Natural killer cell (primary cell): ENCODE results near the gene MCTP1. TPM values are rescaled to one million over a fixed set of nuclear protein-coding genes. Genes with fewer than 3 reads are reported as not detected.
A peak's percentile ranks its signal among the peaks of the same experiment; 100 is the strongest.

Source experiments
- ATAC-seq, 3 donors: fragments of 150-1000 bp in 2 of 3; fragments of 200-7000 bp in 1 of 3; cut with Tn5 transposase; 1 replicate in 1 of 3; 2 replicates in 2 of 3; pipeline ENCODE4 v1.10.0; 2021; ENCODE audit warnings: mild to moderate bottlenecking in 2 of 3, moderate library complexity in 2 of 3
- DNase-seq, 2 donors: peaks; one replicate each; pipeline versions ENCODE4 v3.0.0 to v3.0.0-alpha.2; 2013 to 2021; ENCODE audit warnings: mixed read lengths in 1 of 2
- H3K27ac ChIP-seq: one replicate; pipeline ENCODE4 v1.5.1; 2013; ENCODE audit warnings: mild to moderate bottlenecking, low read length
- H3K27me3 ChIP-seq: one replicate; pipeline ENCODE4 v1.6.1; 2013; ENCODE audit warnings: low read length; ENCODE audit not compliant: control insufficient read depth, insufficient read depth
- H3K36me3 ChIP-seq: one replicate; pipeline ENCODE4 v1.6.1; 2013; ENCODE audit warnings: low read length; ENCODE audit not compliant: control insufficient read depth, insufficient read depth
- H3K4me1 ChIP-seq: one replicate; pipeline ENCODE4 v1.6.1; 2013; ENCODE audit warnings: low read length; ENCODE audit not compliant: control insufficient read depth, insufficient read depth
- H3K4me3 ChIP-seq: one replicate; pipeline ENCODE4 v1.5.1; 2013; ENCODE audit warnings: low read length
- H3K9me3 ChIP-seq: one replicate; pipeline ENCODE4 v1.6.1; 2013; ENCODE audit warnings: low read length; ENCODE audit not compliant: control insufficient read depth, insufficient read depth
- H3K27ac Mint-ChIP-seq, 2 donors: one replicate each; pipeline ENCODE4 v1.8.0; 2022; ENCODE audit warnings: mild to moderate bottlenecking in 2 of 2, mixed read lengths in 2 of 2, moderate library complexity in 1 of 2
- H3K27me3 Mint-ChIP-seq, 2 donors: one replicate each; pipeline ENCODE4 v1.8.0; 2022; ENCODE audit warnings: low read depth in 2 of 2, mixed read lengths in 2 of 2
- H3K36me3 Mint-ChIP-seq: one replicate; pipeline ENCODE4 v1.8.0; 2022; ENCODE audit warnings: mixed read lengths
- H3K4me1 Mint-ChIP-seq, 2 donors: one replicate each; pipeline ENCODE4 v1.8.0; 2022; ENCODE audit warnings: mixed read lengths in 2 of 2
- H3K4me3 Mint-ChIP-seq: one replicate; pipeline ENCODE4 v1.8.0; 2022; ENCODE audit warnings: mild to moderate bottlenecking, moderate library complexity, mixed read lengths
- H3K9me3 Mint-ChIP-seq, 2 donors: one replicate each; pipeline ENCODE4 v1.8.0; 2022; ENCODE audit warnings: mixed read lengths in 2 of 2
- CTCF ChIP-seq: fragments of 200-600 bp; IDR thresholded peaks from one replicate; pipeline ENCODE4 v1.8.0; 2022; ENCODE audit warnings: antibody characterized with exemption
- WGBS: methylation state at CpG from one replicate; pipeline ENCODE4 v1.1.7; 2013; ENCODE audit warnings: missing lambda C conversion rate; ENCODE audit not compliant: insufficient coverage; 5-methylcytosine and 5-hydroxymethylcytosine counted together
- intact Hi-C: fragments of 100-400 bp; cut with micrococcal nuclease; formaldehyde crosslinking; loops from one replicate; pipeline ENCODE4 v1.14.2; 2022
- total RNA-seq, 4 donors: library from RNA; stranded (reverse); fragments of 120-200 nt in 1 of 4; gene quantifications; one replicate each; pipeline versions ENCODE4 v1.2.3 to v1.2.4, GENCODE V29; 2013 to 2022

Gene MCTP1
- total RNA-seq, 3 donors from 2014 or later (not counting 1 experiment from before 2014, with no cell fraction given), result 4.7 to 15.1 (median 9.8) TPM

DNA sequence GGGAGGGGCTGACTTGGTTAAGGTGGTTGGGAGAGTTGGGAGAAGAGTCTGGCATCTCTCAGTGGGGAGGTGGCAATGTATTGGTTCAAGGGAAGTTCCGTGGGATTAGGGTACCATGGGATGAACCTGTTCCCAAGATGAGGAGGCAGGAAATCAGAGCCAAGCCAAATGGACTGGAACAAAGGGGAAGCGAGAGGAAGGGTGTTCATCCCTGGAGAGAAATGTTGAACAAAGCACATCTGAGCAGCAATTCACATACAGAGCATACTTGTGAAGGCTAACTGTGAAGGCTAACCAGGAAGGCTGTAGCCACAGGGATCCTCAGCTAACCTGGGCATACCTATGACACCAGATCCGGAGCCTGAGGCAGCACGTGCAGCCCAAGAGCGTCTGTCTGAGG, 214.0 kb downstream of the MCTP1 start:
- no peak overlapping the region for H3K4me3 ChIP-seq
- Mint-ChIP-seq H3K27me3 (no peaks in the 10 kb centered on the region), H3K4me3 (no peak overlapping the region), H3K36me3 (no peaks in the 10 kb centered on the region), H3K27ac (peak overlapping the region in 1 of 2 donors; percentile 31), H3K4me1 (peaks cover 10 to 18% of the 10 kb centered on the region in 2 donors), H3K9me3 (no peaks in the 10 kb centered on the region)
- no peaks in the 10 kb centered on the region for H3K27me3 ChIP-seq
- no peaks in the 10 kb centered on the region for H3K9me3 ChIP-seq
- no peak for ATAC-seq
- DNase-seq, result no peak
- no peak for TF ChIP-seq CTCF
- intact Hi-C loops, result no loop called here
- no peaks in the 10 kb centered on the region for H3K36me3 ChIP-seq
- H3K27ac ChIP-seq, result no peak overlapping the region
- WGBS, result 91% methylated on average over 5 of the region's 5 CpGs
- peaks cover 14% of the 10 kb centered on the region for H3K4me1 ChIP-seq

GRCh38 chr5:95070453-95070852, 214.4 kb downstream of the MCTP1 start:
- Histone ChIP-seq H3K36me3 (no peaks in the 10 kb centered on the region), H3K4me3 (no peak overlapping the region), H3K4me1 (peaks cover 14% of the 10 kb centered on the region), H3K27ac (no peak overlapping the region), H3K27me3 (no peaks in the 10 kb centered on the region), H3K9me3 (no peaks in the 10 kb centered on the region)
- no peak for TF ChIP-seq CTCF
- ATAC-seq (no peak), DNase-seq (no peak)
- H3K27me3 Mint-ChIP-seq, result no peaks in the 10 kb centered on the region
- intact Hi-C loops, result no loop called here
- peak overlapping the region in 1 of 2 donors; percentile 31 for H3K27ac Mint-ChIP-seq
- 93% methylated on average over 2 of the region's 2 CpGs for WGBS
- H3K4me3 Mint-ChIP-seq, result no peak overlapping the region
- no peaks in the 10 kb centered on the region for H3K9me3 Mint-ChIP-seq
- H3K36me3 Mint-ChIP-seq, result no peaks in the 10 kb centered on the region
- peaks cover 10 to 18% of the 10 kb centered on the region in 2 donors for H3K4me1 Mint-ChIP-seq

DNA sequence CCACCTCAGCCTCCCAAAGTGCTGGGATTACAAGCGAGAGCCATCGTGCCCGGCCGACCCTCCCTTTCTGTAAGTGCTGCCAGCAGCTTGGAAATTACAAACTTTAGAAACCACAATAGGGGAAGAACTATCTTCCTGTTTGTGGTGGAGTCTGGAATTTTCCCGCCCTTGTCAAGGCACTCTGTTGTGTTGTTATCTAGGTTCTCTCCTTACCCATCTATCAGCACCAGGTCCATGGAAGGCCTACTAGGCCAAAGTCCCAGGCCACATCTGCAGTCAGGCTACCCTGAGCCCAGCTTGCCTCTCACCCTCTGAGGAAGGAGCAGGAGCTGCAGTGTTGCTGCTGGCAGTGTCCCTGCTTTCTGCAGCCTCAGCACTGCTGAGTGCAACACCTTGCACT, 214.9 kb downstream of the MCTP1 start:
- intact Hi-C loops, result no loop called here
- no peak for TF ChIP-seq CTCF
- Mint-ChIP-seq H3K27ac (peak overlapping the region in 1 of 2 donors; percentile 31), H3K9me3 (no peaks in the 10 kb centered on the region), H3K36me3 (no peaks in the 10 kb centered on the region), H3K4me3 (no peak overlapping the region), H3K4me1 (peaks cover 10 to 18% of the 10 kb centered on the region in 2 donors), H3K27me3 (no peaks in the 10 kb centered on the region)
- Histone ChIP-seq H3K36me3 (no peaks in the 10 kb centered on the region), H3K9me3 (no peaks in the 10 kb centered on the region), H3K27me3 (no peaks in the 10 kb centered on the region), H3K4me1 (peaks cover 14% of the 10 kb centered on the region), H3K27ac (no peak overlapping the region), H3K4me3 (no peak overlapping the region)
- no peak for DNase-seq
- no peak for ATAC-seq
- no CpG with 5 or more reads among the region's 5 CpGs for WGBS

DNA sequence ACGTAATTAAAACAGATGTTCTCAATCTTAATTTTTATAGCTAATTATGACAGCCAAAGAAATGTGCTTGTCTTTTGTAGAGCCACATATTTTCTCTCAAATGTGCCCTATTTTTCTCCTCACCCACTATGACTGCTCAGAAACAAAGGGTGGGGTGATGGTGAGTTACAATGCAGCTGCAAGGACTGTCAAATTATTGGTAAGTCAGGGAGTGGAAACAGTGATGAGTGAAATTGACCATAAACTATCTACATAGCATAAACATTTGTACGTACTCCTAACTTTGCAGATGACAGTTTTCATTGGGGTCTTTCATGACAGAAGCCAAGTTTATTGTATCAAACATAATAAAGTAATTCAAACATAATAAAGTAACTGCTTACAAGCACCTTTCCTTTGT, 215.9 kb downstream of the MCTP1 start:
- no peak overlapping the region for H3K4me3 Mint-ChIP-seq
- H3K4me1 Mint-ChIP-seq, result peaks cover 10 to 18% of the 10 kb centered on the region in 2 donors
- intact Hi-C loops, result no loop called here
- no peak overlapping the region for H3K27ac ChIP-seq
- DNase-seq (no peak), ATAC-seq (no peak)
- H3K27me3 ChIP-seq, result no peaks in the 10 kb centered on the region
- 83% methylated on average over 2 of the region's 2 CpGs for WGBS
- H3K36me3 ChIP-seq, result no peaks in the 10 kb centered on the region
- H3K9me3 Mint-ChIP-seq, result no peaks in the 10 kb centered on the region
- H3K36me3 Mint-ChIP-seq, result no peaks in the 10 kb centered on the region
- no peak overlapping the region for H3K27ac Mint-ChIP-seq
- peaks cover 14% of the 10 kb centered on the region for H3K4me1 ChIP-seq
- no peaks in the 10 kb centered on the region for H3K27me3 Mint-ChIP-seq
- H3K4me3 ChIP-seq, result no peak overlapping the region
- H3K9me3 ChIP-seq, result no peaks in the 10 kb centered on the region
- no peak for TF ChIP-seq CTCF
